ENCODE measurements around the gene BTBD2. TPM values are rescaled to one million over a fixed set of nuclear protein-coding genes. Genes with fewer than 3 reads are reported as not detected.

The BTBD2 gene
- total RNA-seq, 1 experiment from 2014 or later: 34.5 TPM

DNA sequence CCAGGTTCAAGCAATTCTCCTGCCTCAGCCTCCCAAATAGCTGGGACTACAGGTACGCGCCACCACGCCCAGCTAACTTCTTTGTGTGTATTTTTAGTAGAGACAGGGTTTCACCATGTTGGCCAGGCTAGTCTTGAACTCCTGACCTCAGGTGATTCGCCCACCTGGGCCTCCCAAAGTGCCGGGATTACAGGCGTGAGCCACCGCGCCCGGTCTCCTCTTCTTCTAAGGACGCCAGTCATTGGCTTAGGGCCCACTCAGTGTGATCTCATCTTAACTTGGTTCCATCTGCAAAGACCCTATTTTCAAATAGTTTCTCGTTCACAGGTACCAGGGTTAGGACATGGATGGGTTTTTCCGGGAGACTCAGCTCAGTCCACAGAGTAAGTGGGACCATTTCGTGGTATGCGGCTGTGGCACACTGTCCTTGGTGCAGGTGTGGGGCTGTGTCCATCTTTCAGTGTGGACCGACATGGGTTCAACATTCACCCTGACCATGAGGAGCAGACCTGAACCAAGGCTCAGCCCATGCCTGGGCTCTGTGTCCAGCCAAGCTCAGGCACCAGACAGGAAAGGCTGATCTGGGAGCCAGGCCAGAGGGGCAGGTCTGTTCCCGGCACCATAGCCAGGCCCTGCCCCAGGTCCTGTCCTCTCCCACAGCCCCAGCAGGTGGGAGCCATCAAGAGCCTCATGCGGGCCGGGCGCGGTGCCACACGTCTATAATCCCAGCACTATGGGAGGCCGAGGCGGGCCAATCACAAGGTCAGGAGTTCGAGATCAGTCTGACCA is 38.3 kb upstream of the BTBD2 start:
- in situ Hi-C loops (cut with HindIII; ENCODE audit: low pct_unique_long_range_greater_than_20kb, low sequenced_read_pairs): no loop called here
- DNase-seq (ENCODE audit: low read depth, low spot score): no peak

DNA sequence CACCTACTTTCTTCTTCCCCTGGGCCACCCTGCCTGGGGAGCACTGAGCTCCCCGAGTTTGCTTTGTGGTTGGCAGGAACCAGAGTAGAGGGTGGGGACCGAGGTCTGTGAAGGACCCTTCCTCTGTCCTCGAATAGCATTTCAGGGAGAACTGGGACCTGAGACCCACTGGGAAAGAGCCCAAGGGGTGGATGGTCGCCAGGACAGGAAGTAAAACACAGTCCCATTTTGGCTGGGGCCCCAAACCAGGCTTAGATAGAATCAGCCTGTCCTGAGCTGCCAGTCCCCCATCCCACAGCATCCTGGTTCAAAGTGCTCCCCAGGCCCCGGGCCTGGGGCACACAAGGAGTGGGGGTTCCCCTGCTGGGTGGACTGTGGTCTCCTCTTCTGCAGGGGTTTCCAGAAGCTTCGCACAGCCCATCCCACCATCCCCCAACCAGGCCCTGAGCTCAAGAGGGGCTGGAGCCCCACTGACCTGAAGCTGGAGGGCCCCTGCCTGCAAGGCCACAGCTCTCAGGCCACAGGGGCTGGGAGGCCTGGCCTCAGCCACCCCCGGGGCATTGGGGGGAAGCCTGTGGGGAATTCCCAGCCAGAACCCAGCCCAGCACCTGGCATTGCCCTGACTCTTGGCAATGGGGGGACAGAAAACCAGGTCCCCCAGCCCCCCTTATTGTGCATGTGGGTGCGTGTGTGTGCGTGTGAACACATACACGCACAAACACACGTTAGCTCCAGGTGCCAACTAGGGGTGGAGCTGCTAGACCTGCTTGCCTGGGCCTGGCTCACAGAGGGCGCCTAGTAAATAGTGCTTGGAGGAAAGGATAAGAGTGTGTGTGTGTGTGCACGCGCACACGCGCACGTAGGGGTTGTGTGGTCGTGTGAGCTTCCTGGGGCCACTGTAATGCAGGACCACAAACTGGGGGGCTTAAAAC is 36.5 kb upstream of the BTBD2 start:
- no peak for DNase-seq (ENCODE audit: low read depth, low spot score)
- in situ Hi-C loops (cut with HindIII; ENCODE audit: low pct_unique_long_range_greater_than_20kb, low sequenced_read_pairs): no loop called here

GRCh38 chr19:2050991-2051772 is 35.7 kb upstream of the BTBD2 start, which contains the start of gene MKNK2:
TSS of gene MKNK2 (minus strand) at chr19:2051244. CDS start at chr19:2050851, 393 bp downstream.
- peak; percentile 77 for DNase-seq (ENCODE audit: low read depth, low spot score)
- in situ Hi-C loops (cut with HindIII; ENCODE audit: low pct_unique_long_range_greater_than_20kb, low sequenced_read_pairs): no loop called here

GRCh38 chr19:2050349-2050990 is 35.0 kb upstream of the BTBD2 start:
- no peak for DNase-seq (ENCODE audit: low read depth, low spot score)
- in situ Hi-C loops (cut with HindIII; ENCODE audit: low pct_unique_long_range_greater_than_20kb, low sequenced_read_pairs): no loop called here

DNA sequence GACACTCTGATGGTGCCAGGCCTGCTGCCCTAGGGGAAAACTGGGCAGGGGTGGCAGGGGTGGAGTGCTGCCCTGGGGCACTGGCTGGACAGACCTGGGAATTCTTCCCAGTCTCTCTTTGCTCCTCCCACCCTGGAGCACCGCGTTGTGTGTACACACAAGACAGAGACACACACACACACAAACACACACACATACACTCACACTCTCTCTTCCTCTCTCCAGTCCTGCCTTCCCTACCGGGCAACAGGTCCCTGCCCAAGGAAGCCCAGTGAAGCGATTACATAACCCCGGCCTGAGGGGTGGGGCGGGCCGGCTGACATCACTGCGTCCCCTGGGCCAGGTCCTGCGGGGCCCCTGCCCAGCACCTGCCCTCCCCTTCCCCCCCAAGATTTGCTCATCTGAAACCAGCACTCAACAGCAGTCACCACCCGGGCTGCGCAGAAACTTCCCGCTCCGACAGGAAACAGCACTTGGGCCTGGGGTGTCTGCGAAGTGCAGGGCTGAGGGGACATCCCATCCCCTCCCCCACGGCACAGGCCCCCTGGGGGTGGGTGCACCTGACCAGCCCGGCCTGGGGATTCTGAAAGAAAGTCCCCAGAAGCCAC is 34.3 kb upstream of the BTBD2 start:
- in situ Hi-C loops (cut with HindIII; ENCODE audit: low pct_unique_long_range_greater_than_20kb, low sequenced_read_pairs): no loop called here
- DNase-seq (ENCODE audit: low read depth, low spot score): peak; percentile 26

- in situ Hi-C loops (cut with HindIII; ENCODE audit: low pct_unique_long_range_greater_than_20kb, low sequenced_read_pairs): no loop called here
- DNase-seq (ENCODE audit: low read depth, low spot score): no peak
Observed at GRCh38 chr19:2048959-2049740, 33.6 kb upstream of the BTBD2 start.

- no peak for DNase-seq (ENCODE audit: low read depth, low spot score)
- in situ Hi-C loops (cut with HindIII; ENCODE audit: low pct_unique_long_range_greater_than_20kb, low sequenced_read_pairs): no loop called here
Observed at GRCh38 chr19:2048104-2048958, 32.8 kb upstream of the BTBD2 start.

GRCh38 chr19:2047449-2048103 is 32.1 kb upstream of the BTBD2 start:
- in situ Hi-C loops (cut with HindIII; ENCODE audit: low pct_unique_long_range_greater_than_20kb, low sequenced_read_pairs): no loop called here
- DNase-seq (ENCODE audit: low read depth, low spot score): no peak

- in situ Hi-C loops (cut with HindIII; ENCODE audit: low pct_unique_long_range_greater_than_20kb, low sequenced_read_pairs): no loop called here
- DNase-seq (ENCODE audit: low read depth, low spot score): no peak
Observed at GRCh38 chr19:2047076-2047448, 31.5 kb upstream of the BTBD2 start.

DNA sequence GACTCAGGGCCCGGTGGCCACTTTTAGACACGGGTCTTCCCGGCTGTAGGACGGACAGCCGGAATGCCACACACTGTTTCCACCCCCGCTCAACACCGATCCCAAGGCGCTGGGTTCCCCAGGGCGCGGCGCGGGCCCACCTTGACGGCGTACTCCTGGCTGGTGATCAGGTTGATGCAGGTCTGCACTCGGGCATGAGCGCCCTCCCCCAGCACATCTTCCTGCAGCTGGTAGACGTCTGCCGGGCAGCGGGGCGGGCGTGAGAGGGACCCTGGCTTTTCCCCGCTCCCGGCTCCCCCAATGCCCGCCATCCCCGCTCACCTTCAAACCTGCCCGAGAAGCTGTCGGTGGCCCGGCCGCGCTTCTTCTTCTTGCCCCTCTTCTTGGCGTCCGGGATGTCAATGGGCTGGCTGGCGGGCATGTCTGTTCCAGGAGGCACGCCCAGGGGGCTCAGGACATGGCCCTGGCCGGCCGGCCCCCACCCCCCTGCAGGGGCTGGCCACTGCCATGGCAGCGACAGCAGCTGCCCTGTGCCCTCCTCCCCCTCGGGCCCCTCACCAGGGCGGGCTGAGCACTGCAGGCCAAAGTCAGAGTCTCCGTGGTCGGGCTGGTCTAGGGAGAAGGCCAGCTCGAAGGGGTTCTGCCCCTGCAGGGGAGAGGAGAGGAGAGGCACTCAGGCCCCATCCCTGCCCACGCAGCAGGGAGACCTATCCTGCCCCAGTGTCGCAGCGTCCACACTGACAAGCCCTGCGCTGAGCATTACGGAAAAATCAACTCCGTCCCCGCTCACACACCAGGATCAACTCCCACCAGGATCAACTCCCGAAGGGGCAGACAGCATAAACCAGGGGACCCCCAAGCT is 30.8 kb upstream of the BTBD2 start:
- in situ Hi-C loops (cut with HindIII; ENCODE audit: low pct_unique_long_range_greater_than_20kb, low sequenced_read_pairs): no loop called here
- DNase-seq (ENCODE audit: low read depth, low spot score): no peak

- DNase-seq (ENCODE audit: low read depth, low spot score): no peak
- in situ Hi-C loops (cut with HindIII; ENCODE audit: low pct_unique_long_range_greater_than_20kb, low sequenced_read_pairs): no loop called here
Observed at GRCh38 chr19:2045501-2046045, 30.1 kb upstream of the BTBD2 start.

GRCh38 chr19:2044709-2045500 is 29.4 kb upstream of the BTBD2 start:
- in situ Hi-C loops (cut with HindIII; ENCODE audit: low pct_unique_long_range_greater_than_20kb, low sequenced_read_pairs): no loop called here
- DNase-seq (ENCODE audit: low read depth, low spot score): no peak

GRCh38 chr19:2043961-2044708 is 28.6 kb upstream of the BTBD2 start:
- DNase-seq (ENCODE audit: low read depth, low spot score): no peak
- in situ Hi-C loops (cut with HindIII; ENCODE audit: low pct_unique_long_range_greater_than_20kb, low sequenced_read_pairs): no loop called here
